GM18499 (cell line): ENCODE data around the gene C1R.
"Not testable (repeated sequence)": the region's sequence is repeated elsewhere in the genome, so short reads cannot be mapped to it uniquely, and the experiment has no call there.

Experiments used
- ATAC-seq: cut with Tn5 transposase; IDR thresholded peaks from one replicate; pipeline ENCODE4 v1.9.1; 2021; ENCODE audit warnings: moderate number of reproducible peaks; ENCODE audit not compliant: insufficient read depth, unreplicated experiment

C1R gene

DNA sequence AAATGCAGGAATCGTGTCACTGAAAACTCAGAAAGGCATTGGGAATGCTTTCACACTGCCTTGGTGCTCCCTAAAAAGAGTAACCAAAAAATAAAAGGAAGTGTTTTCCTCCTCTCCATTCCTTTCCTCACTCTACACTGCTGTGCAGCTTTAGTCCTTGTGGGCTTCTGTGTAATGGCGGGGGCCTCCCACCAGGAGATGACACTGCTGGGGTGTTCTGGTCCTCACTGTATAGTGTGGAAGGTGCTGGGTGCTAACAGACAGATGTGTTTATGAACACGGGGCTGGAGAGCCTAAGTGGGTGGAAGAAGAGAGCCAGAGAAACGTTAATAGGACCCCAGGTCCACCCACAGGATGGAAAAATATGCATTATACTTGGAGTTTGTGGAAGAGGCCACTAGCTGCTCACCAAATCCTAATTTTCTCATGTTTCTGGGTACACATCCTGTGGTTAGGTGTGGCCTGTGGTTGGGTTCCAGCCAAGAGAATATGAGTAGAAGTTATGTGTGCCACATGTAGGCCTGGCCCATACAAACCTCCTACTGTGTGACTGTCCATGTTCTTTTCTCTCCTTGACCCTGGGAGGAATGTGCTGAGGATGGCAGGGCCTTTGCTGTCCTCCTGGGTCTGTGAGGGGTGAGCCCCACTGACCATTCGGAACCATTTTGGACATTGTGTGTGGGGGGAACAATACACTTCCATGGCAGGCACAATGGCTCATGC, 45.7 kb downstream of the C1R start:
- ATAC-seq: no peak

DNA sequence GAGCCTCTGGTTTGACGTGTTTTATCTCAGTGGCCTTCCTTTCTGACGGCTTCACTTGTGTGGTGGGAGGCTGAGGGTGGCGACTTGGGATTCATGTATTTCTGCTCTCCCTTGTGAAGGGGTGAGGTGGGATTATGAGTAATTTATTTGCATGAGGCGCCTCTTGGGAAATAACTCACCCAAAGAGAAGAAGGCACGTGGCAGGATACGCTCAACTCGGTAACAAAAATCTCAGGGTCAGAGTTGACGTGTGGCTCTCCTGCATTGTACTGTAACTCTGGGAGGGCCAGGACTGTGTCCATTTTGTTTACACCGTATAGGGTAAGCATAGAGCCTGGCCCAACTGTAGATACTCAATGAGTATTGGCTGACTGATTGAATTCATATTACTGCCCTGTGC, 46.3 kb downstream of the C1R start:
- ATAC-seq: no peak

GRCh38 chr12:7042842-7043241, 49.4 kb downstream of the C1R start:
- no peak for ATAC-seq

- no peak for ATAC-seq
Observed at GRCh38 chr12:7039403-7039802, 52.8 kb downstream of the C1R start.

DNA sequence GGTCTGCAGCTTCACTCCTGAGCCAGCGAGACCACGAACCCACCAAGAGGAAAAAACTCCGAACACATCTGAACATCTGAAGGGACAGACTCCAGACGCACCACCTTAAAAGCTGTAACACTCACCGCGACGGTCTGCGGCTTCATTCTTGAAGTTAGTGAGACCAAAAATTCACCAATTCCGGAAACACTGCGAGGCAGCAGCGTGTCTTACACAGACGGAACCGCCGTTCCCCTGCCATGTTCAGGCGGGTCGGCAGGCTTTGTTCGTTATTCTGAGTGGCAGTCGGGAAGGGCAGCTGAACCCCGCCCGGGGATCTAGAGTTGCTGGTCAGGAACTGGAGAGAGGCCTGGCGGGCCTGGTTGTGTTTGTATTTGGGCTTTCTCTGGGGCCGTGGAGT, 53.7 kb downstream of the C1R start:
- ATAC-seq: no peak

DNA sequence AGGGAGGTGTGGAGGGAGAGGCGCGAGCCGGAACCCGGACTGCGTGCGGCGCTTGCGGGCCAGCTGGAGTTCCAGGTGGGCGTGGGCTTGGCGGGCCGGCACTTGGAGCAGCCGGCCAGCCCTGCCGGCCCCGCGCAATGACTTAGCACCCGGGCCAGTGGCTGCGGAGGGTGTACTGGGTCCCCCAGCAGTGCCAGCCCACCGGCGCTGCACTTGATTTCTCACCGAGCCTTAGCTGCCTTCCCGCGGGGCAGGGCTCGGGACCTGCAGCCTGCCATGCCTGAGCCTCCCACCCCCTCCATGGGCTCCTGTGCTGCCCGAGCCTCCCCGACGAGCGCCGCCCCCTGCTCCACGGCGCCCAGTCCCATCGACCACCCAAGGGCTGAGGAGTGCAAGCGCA, 54.8 kb downstream of the C1R start:
- ATAC-seq: not testable (repeated sequence)

- no peak for ATAC-seq
Observed at GRCh38 chr12:7035463-7035862, 56.8 kb downstream of the C1R start.

- no peak for ATAC-seq
Observed at GRCh38 chr12:7034464-7034863, 57.8 kb downstream of the C1R start.

DNA sequence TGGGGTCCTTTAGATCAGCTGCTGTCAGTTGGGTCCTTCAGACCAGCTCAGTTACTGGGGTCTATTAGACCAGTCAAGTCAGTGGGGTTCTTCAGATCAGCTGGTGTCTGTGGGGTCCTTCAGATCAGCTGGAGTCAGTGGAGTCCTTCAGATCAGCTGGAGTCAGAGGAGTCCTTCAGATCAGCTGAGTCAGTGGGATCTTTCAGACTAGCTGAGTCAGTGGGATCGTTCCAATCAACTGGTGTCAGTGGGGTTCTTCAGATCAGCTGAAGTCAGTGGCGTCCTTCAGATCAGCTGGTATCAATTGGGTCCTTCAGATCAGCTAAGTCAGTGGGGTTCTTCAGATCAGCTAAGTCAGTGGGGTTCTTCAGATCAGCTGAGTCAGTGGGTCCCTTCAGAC, 59.3 kb downstream of the C1R start:
- ATAC-seq: no peak

- ATAC-seq: no peak
Observed at GRCh38 chr12:7031306-7031705, 60.9 kb downstream of the C1R start.
